WTC11 (cell line): ENCODE data around the gene CHD3.

Experiments
- CREB1 ChIP-seq: sonication (generic); formaldehyde crosslinking; IDR thresholded peaks from 2 replicates; pipeline ENCODE4 v1.8.0; 2023; ENCODE audit warnings: mild to moderate bottlenecking, missing genetic modification reagents
- CTCF ChIP-seq: fragments of 200-600 bp; IDR thresholded peaks from 2 replicates; pipeline ENCODE4 v1.8.0; 2022; ENCODE audit warnings: antibody characterized with exemption
- FOXP4 ChIP-seq: sonication (generic); formaldehyde crosslinking; IDR thresholded peaks from 2 replicates; pipeline ENCODE4 v1.8.0; 2022; ENCODE audit warnings: mild to moderate bottlenecking, missing genetic modification reagents
- TP53 ChIP-seq: sonication (generic); formaldehyde crosslinking; IDR thresholded peaks from 2 replicates; pipeline ENCODE4 v1.8.1; 2023; ENCODE audit warnings: mild to moderate bottlenecking, missing genetic modification reagents
- ZNF281 ChIP-seq: sonication (generic); formaldehyde crosslinking; IDR thresholded peaks from 2 replicates; pipeline ENCODE4 v1.8.0; 2023; ENCODE audit warnings: mild to moderate bottlenecking, missing genetic modification reagents
- TF ChIP-seq, protein P1 (sequence below): sonication (generic); formaldehyde crosslinking; IDR thresholded peaks from 2 replicates; pipeline ENCODE4 v1.8.1; 2022; ENCODE audit warnings: mild to moderate bottlenecking, missing genetic modification reagents, moderate library complexity, borderline replicate concordance
- TF ChIP-seq, protein P2 (sequence below): sonication (generic); formaldehyde crosslinking; IDR thresholded peaks from 2 replicates; pipeline ENCODE4 v1.8.0; 2022; ENCODE audit warnings: mild to moderate bottlenecking, missing genetic modification reagents

- no peak for TF ChIP-seq CTCF
- no peak for TF ChIP-seq ZNF281
- TF ChIP-seq CREB1 (CRISPR knock-in tag) = no peak
- TF ChIP-seq, protein P1, sequence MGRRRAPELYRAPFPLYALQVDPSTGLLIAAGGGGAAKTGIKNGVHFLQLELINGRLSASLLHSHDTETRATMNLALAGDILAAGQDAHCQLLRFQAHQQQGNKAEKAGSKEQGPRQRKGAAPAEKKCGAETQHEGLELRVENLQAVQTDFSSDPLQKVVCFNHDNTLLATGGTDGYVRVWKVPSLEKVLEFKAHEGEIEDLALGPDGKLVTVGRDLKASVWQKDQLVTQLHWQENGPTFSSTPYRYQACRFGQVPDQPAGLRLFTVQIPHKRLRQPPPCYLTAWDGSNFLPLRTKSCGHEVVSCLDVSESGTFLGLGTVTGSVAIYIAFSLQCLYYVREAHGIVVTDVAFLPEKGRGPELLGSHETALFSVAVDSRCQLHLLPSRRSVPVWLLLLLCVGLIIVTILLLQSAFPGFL (CRISPR knock-in tag) = no peak
- TF ChIP-seq, protein P2, sequence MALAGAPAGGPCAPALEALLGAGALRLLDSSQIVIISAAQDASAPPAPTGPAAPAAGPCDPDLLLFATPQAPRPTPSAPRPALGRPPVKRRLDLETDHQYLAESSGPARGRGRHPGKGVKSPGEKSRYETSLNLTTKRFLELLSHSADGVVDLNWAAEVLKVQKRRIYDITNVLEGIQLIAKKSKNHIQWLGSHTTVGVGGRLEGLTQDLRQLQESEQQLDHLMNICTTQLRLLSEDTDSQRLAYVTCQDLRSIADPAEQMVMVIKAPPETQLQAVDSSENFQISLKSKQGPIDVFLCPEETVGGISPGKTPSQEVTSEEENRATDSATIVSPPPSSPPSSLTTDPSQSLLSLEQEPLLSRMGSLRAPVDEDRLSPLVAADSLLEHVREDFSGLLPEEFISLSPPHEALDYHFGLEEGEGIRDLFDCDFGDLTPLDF (CRISPR knock-in tag) = no peak
- TF ChIP-seq TP53 (CRISPR knock-in tag) = no peak
- no peak for TF ChIP-seq FOXP4 (CRISPR knock-in tag)
These were observed 7.1 kb upstream of the CHD3 start for GRCh38 chr17:7881276-7882054.
